Measurements from ENCODE around the gene CSRNP3. TPM values are rescaled to one million over a fixed set of nuclear protein-coding genes. Genes with fewer than 3 reads are reported as not detected.

The CSRNP3 gene
- total RNA-seq, 4 donors from 2014 or later, result 0.91 to 14.1 (median 1.7) TPM

DNA sequence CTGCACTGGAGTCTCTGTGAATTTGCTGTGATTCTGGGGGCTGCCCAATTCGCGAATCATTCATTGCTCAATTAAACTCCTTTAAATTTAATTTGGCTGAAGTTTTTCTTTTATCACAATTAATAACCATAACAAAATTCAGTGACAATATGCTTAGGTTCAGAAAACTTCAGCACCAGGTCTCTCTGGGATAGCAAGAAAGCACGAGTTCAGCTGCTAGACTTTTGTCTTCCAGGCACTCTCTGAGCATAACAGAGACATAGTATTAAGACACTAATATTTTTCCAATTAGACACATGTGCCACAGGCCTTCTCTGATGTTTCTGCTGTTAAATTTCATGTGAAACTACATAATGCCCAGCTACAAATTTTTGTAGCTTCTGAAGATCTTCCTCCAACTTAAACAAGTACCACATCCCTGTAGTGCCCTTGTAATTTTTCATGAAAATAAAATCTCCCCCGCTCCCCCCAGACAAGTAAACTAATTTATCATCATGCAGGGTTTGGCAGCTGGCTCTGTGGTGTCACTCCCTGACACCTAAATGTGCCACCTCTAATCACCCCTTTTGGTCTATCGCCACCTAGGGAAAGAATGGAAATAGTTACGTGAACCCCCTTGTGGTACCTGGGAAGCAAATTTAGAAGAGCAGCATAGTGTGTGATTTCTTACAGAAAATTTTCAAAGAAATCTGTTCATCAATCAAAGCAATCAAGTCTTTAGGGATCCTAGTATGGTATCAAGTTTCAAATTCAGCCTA, 94.1 kb downstream of the CSRNP3 start:
- intact Hi-C loops (cut with DNase I; ENCODE audit: low total_unique reads), result no loop called here
- no peak for DNase-seq (ENCODE audit: low spot score in 2 of 2)
- no peak overlapping the region for H3K4me3 ChIP-seq (ENCODE audit: low read depth, poor library complexity, severe bottlenecking)
- TF ChIP-seq POLR2A (IDR thresholded peaks at IDR 0.05), result no peak
- TF ChIP-seq, protein P1, sequence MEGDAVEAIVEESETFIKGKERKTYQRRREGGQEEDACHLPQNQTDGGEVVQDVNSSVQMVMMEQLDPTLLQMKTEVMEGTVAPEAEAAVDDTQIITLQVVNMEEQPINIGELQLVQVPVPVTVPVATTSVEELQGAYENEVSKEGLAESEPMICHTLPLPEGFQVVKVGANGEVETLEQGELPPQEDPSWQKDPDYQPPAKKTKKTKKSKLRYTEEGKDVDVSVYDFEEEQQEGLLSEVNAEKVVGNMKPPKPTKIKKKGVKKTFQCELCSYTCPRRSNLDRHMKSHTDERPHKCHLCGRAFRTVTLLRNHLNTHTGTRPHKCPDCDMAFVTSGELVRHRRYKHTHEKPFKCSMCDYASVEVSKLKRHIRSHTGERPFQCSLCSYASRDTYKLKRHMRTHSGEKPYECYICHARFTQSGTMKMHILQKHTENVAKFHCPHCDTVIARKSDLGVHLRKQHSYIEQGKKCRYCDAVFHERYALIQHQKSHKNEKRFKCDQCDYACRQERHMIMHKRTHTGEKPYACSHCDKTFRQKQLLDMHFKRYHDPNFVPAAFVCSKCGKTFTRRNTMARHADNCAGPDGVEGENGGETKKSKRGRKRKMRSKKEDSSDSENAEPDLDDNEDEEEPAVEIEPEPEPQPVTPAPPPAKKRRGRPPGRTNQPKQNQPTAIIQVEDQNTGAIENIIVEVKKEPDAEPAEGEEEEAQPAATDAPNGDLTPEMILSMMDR (IDR thresholded peaks at IDR 0.05), result no peak
- WGBS, 2 donors, result 91 to 92% methylated on average over 6 of the region's 6 CpGs

DNA sequence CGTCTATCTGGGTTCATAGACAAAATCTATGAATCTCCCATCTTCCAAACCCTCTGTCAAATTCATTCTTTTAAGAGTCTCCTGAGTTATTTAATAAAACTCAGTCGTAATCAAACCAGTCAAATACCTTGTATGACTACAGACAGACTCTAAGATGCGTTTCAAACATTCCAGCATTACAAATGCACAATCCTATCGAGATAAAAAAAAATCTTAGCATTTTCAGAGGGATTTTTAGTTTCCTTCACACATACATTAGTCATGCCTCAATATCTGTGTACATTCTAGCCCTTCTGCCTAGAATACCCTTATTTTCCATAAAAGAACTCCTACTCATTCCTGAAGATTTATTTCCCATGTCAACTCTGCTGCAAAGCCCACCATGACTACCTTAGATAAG, 96.5 kb downstream of the CSRNP3 start:
- WGBS, 2 donors, result 77 to 87% methylated on average over 4 of the region's 4 CpGs
- TF ChIP-seq POLR2A (IDR thresholded peaks at IDR 0.05), result no peak
- TF ChIP-seq, protein P1 (IDR thresholded peaks at IDR 0.05), result no peak
- DNase-seq (ENCODE audit: low spot score in 2 of 2), result no peak
- intact Hi-C loops (cut with DNase I; ENCODE audit: low total_unique reads), result no loop called here
- H3K4me3 ChIP-seq (ENCODE audit: low read depth, poor library complexity, severe bottlenecking), result no peak overlapping the region

DNA sequence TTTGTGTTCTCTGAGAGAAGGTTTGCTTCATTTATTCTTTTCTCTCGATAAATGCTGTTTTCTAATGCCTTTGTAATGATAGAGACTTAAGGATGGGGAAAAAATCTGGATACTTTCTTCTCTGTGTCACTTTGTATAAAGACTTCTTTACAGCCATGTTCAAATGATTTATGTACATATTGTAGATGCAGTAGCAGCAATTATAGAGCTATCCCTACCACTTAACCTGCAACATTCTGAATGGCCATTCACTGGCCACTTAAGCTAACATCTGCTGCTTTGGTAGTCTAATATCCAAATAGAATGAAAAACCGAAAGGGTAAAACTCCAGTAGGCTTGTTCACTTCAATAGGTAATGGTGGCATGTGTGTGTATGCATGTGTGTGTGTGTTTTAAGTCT, 97.8 kb downstream of the CSRNP3 start:
- DNase-seq (ENCODE audit: low spot score in 2 of 2), result no peak
- 94 to 96% methylated on average over 2 of the region's 2 CpGs for WGBS, 2 donors
- no peak overlapping the region for H3K4me3 ChIP-seq (ENCODE audit: low read depth, poor library complexity, severe bottlenecking)
- intact Hi-C loops (cut with DNase I; ENCODE audit: low total_unique reads), result no loop called here
- no peak for TF ChIP-seq POLR2A (IDR thresholded peaks at IDR 0.05)
- TF ChIP-seq, protein P1 (IDR thresholded peaks at IDR 0.05), result no peak

DNA sequence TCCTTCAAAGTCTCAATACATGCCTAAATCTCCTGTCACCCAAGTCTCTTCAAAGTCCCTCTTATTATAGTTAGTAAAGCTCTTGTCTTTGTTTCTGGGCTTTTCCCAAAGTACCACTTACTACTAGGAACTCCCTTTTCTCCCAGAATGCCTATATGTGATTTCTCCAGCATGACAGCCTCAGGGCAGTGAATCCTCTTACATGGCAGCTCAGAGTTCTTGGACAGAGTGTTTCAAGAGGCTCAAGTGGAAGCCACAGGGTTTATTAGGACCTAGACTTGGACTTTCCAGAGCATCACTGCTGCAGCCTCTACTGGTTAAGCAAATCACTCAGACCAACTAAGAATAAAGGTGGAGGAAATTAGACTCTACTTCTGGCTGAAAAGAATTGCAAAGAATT, 98.9 kb downstream of the CSRNP3 start:
- no peak overlapping the region for H3K4me3 ChIP-seq (ENCODE audit: low read depth, poor library complexity, severe bottlenecking)
- no peak for DNase-seq (ENCODE audit: low spot score in 2 of 2)
- TF ChIP-seq, protein P1 (IDR thresholded peaks at IDR 0.05), result no peak
- TF ChIP-seq POLR2A (IDR thresholded peaks at IDR 0.05), result no peak
- intact Hi-C loops (cut with DNase I; ENCODE audit: low total_unique reads), result no loop called here

DNA sequence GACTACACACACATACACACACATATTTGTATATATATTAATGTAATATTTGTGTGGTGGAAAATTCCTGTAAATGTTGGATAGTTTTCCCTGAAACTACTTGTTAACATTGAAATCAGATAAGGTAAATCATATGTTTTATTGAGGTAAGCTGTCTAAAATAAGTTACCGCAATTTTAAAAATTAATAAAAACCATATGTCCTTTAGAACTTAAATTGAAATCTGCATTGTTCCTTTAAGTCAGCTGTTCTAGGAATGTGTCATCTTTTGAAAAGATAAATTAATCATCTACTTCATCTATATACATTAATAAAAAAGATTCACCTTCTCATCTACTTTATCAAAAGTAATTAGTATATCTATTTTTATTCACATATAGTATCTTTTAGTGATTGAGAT, 102.0 kb downstream of the CSRNP3 start:
- 88 to 92% methylated on average over 1 of the region's 1 CpG for WGBS, 2 donors
- no peak overlapping the region for H3K4me3 ChIP-seq (ENCODE audit: low read depth, poor library complexity, severe bottlenecking)
- no peak for TF ChIP-seq POLR2A (IDR thresholded peaks at IDR 0.05)
- TF ChIP-seq, protein P1 (IDR thresholded peaks at IDR 0.05), result no peak
- no peak for DNase-seq (ENCODE audit: low spot score in 2 of 2)
- intact Hi-C loops (cut with DNase I; ENCODE audit: low total_unique reads), result loop anchor here (10.0 kb wide), 1 partner anchor 1713 kb away; no protein-coding TSS in a partner anchor

DNA sequence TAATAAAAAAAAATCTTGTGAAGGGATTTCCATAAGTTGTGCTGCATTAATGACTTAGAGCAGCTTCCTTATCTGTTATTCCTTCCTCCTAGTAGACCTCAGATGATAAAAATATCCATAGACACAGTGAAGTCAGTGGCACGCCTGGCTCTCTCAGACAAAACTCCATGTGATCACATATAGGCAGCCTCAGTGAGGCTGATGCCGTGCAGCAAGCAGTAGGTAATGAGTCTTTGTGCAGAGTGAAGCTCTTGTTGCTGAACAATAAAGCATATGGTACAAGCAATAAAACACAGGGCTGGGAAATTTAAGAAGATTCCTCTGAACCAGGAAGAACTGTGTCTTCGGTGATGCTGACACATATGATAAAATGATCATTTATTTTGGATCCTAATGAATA, 102.7 kb downstream of the CSRNP3 start:
- intact Hi-C loops (cut with DNase I; ENCODE audit: low total_unique reads), result loop anchor here (10.0 kb wide), 1 partner anchor 1713 kb away; no protein-coding TSS in a partner anchor
- no peak for DNase-seq (ENCODE audit: low spot score in 2 of 2)
- TF ChIP-seq, protein P1 (IDR thresholded peaks at IDR 0.05), result no peak
- no peak for TF ChIP-seq POLR2A (IDR thresholded peaks at IDR 0.05)
- 59 to 60% methylated on average over 3 of the region's 3 CpGs for WGBS, 2 donors
- H3K4me3 ChIP-seq (ENCODE audit: low read depth, poor library complexity, severe bottlenecking), result no peak overlapping the region
